MM.1S (cell line): ENCODE measurements around the gene TTI1.

Experiments
- DNase-seq: peaks from one replicate; pipeline ENCODE4 v3.0.0-alpha.2; 2015
- H2AFZ ChIP-seq: fragments of 300-600 bp; sonication (generic); 2 replicates; pipeline ENCODE4 v1.6.0; 2016; ENCODE audit warnings: antibody characterized with exemption, low read length
- H3F3A ChIP-seq: fragments of 300-600 bp; sonication (generic); 2 replicates; pipeline ENCODE4 v1.6.1; 2016; ENCODE audit warnings: mild to moderate bottlenecking, antibody characterized with exemption, low read length, moderate library complexity, mixed read lengths; ENCODE audit not compliant: insufficient read depth
- H3K27ac ChIP-seq: fragments of 300-600 bp; sonication (generic); 2 replicates; pipeline ENCODE4 v1.5.1; 2016; ENCODE audit warnings: mild to moderate bottlenecking, low read length
- H3K27me3 ChIP-seq: fragments of 300-600 bp; sonication (generic); replicated peaks from 2 replicates; pipeline ENCODE4 v1.6.0; 2016; ENCODE audit warnings: low read length; ENCODE audit not compliant: insufficient read depth
- H3K36me3 ChIP-seq: fragments of 300-600 bp; sonication (generic); replicated peaks from 2 replicates; pipeline ENCODE4 v1.6.1; 2016; ENCODE audit warnings: mild to moderate bottlenecking, low read length, mixed read lengths; ENCODE audit not compliant: insufficient read depth
- H3K4me1 ChIP-seq: fragments of 300-600 bp; sonication (generic); 2 replicates; pipeline ENCODE4 v1.6.1; 2016; ENCODE audit warnings: low read length, mixed read lengths
- H3K4me2 ChIP-seq: fragments of 300-600 bp; sonication (generic); 2 replicates; pipeline ENCODE4 v1.6.0; 2016; ENCODE audit warnings: low read depth, low read length
- H3K4me3 ChIP-seq: fragments of 300-600 bp; sonication (generic); 2 replicates; pipeline ENCODE4 v1.5.1; 2016; ENCODE audit warnings: low read length, mixed read lengths
- H3K79me2 ChIP-seq: fragments of 300-600 bp; sonication (generic); 2 replicates; pipeline ENCODE4 v1.6.1; 2016; ENCODE audit warnings: mixed run types, low read length, mixed read lengths
- H3K9ac ChIP-seq: fragments of 300-600 bp; sonication (generic); 2 replicates; pipeline ENCODE4 v1.6.1; 2016; ENCODE audit warnings: low read length, mixed read lengths
- H3K9me2 ChIP-seq: fragments of 300-600 bp; sonication (generic); replicated peaks from 2 replicates; pipeline ENCODE4 v1.6.1; 2016; ENCODE audit warnings: mild to moderate bottlenecking, low read length, mixed read lengths; ENCODE audit not compliant: insufficient read depth
- H3K9me3 ChIP-seq: fragments of 300-600 bp; sonication (generic); replicated peaks from 2 replicates; pipeline ENCODE4 v1.6.1; 2016; ENCODE audit warnings: mild to moderate bottlenecking, low read length, mixed read lengths; ENCODE audit not compliant: insufficient read depth
- H4K20me1 ChIP-seq: fragments of 300-600 bp; sonication (generic); 2 replicates; pipeline ENCODE4 v1.6.1; 2016; ENCODE audit warnings: mild to moderate bottlenecking, low read length, moderate library complexity, mixed read lengths; ENCODE audit not compliant: insufficient read depth
- CTCF ChIP-seq: fragments of 300-600 bp; sonication (generic); IDR thresholded peaks from 2 replicates; pipeline ENCODE4 v1.5.1; 2016; ENCODE audit warnings: antibody characterized with exemption, low read length, mixed read lengths
- EZH2 ChIP-seq: fragments of 300-600 bp; sonication (generic); optimal IDR thresholded peaks from 2 replicates; pipeline ENCODE3; 2017; ENCODE audit warnings: low read depth, mild to moderate bottlenecking, antibody characterized with exemption, low read length, mixed read lengths
- EZH2phosphoT487 ChIP-seq: fragments of 300-600 bp; sonication (generic); IDR thresholded peaks from 2 replicates; pipeline ENCODE4 v1.6.1; 2018; ENCODE audit warnings: antibody characterized with exemption, low read length

TTI1 gene

GRCh38 chr20:37945091-37945547 lies 88.1 kb downstream of the TTI1 start:
- Histone ChIP-seq H2AFZ (no peak overlapping the region), H3F3A (no peaks in the 10 kb centered on the region), H3K79me2 (no peaks in the 10 kb centered on the region), H3K27ac (no peak overlapping the region), H3K36me3 (no peaks in the 10 kb centered on the region), H3K4me3 (no peak overlapping the region), H3K9me3 (no peaks in the 10 kb centered on the region), H3K27me3 (no peaks in the 10 kb centered on the region), H3K4me2 (no peak overlapping the region), H3K9ac (no peak overlapping the region), H4K20me1 (no peaks in the 10 kb centered on the region), H3K4me1 (no peaks in the 10 kb centered on the region), H3K9me2 (no peaks in the 10 kb centered on the region)
- DNase-seq = no peak
- no peak for TF ChIP-seq CTCF
- TF ChIP-seq EZH2 = no peak
- no peak for TF ChIP-seq EZH2phosphoT487

GRCh38 chr20:37944456-37944981 lies 88.7 kb downstream of the TTI1 start:
- Histone ChIP-seq H3K9me2 (no peaks in the 10 kb centered on the region), H3K9ac (no peak overlapping the region), H3K36me3 (no peaks in the 10 kb centered on the region), H2AFZ (no peak overlapping the region), H3K4me3 (no peak overlapping the region), H3K79me2 (no peaks in the 10 kb centered on the region), H3K4me1 (no peaks in the 10 kb centered on the region), H4K20me1 (no peaks in the 10 kb centered on the region), H3K27me3 (no peaks in the 10 kb centered on the region), H3F3A (no peaks in the 10 kb centered on the region), H3K4me2 (no peak overlapping the region), H3K27ac (no peak overlapping the region), H3K9me3 (no peaks in the 10 kb centered on the region)
- TF ChIP-seq EZH2 (no peak), CTCF (no peak), EZH2phosphoT487 (no peak)
- DNase-seq = no peak

- TF ChIP-seq EZH2 = no peak
- no peak for TF ChIP-seq EZH2phosphoT487
- no peak for TF ChIP-seq CTCF
- no peak overlapping the region for H3K27ac ChIP-seq
- DNase-seq = no peak
- H2AFZ ChIP-seq = no peak overlapping the region
- no peaks in the 10 kb centered on the region for H3K9me2 ChIP-seq
- no peaks in the 10 kb centered on the region for H3K4me1 ChIP-seq
- H3K27me3 ChIP-seq = no peaks in the 10 kb centered on the region
- no peak overlapping the region for H3K4me3 ChIP-seq
- no peaks in the 10 kb centered on the region for H4K20me1 ChIP-seq
- no peak overlapping the region for H3K4me2 ChIP-seq
- H3K9me3 ChIP-seq = no peaks in the 10 kb centered on the region
- H3F3A ChIP-seq = no peaks in the 10 kb centered on the region
- no peak overlapping the region for H3K9ac ChIP-seq
- no peaks in the 10 kb centered on the region for H3K79me2 ChIP-seq
- H3K36me3 ChIP-seq = no peaks in the 10 kb centered on the region
Measured at GRCh38 chr20:37943501-37944455, 89.5 kb downstream of the TTI1 start.
